HepG2 (cell line): ENCODE results near the gene ADORA3. TPM values are rescaled to one million over a fixed set of nuclear protein-coding genes. Genes with fewer than 3 reads are reported as not detected.

Source experiments
- ATAC-seq: fragments of 200-7000 bp; cut with Tn5 transposase; 3 replicates; pipeline ENCODE4 v1.9.1; 2020; ENCODE audit warnings: mild to moderate bottlenecking, moderate library complexity
- BruUV-seq: library from RNA; stranded (reverse); fragments of 400-500 nt; replicated peaks from 2 replicates; lab custom pipeline; 2021; lab: Mats Ljungman, UMichigan
- CTCF ChIA-PET: fragments of 300-600 bp; formaldehyde crosslinking; extraction: SDS; loops from one replicate; lab custom pipeline; 2021; ENCODE audit warnings: low total read pairs, inconsistent platforms, low intra/inter-chr PET ratio; lab: Yijun Ruan, JAX
- POLR2A ChIA-PET: fragments of 350-600 bp; sonication (Branson Sonifier 250); formaldehyde crosslinking; loops from one replicate; lab custom pipeline; 2020; ENCODE audit warnings: antibody characterized with exemption, inconsistent platforms; lab: Yijun Ruan, JAX
- DNase-seq: peaks from one replicate; pipeline ENCODE4 v3.0.0-alpha.2; 2015; ENCODE audit warnings: low spot score
- FAIRE-seq: peaks from 3 replicates; lab custom pipeline; 2011; peaks lifted over from hg19 to GRCh38; lab: Jason Lieb, UNC
- H2AFZ ChIP-seq: one replicate; pipeline ENCODE4 v1.6.1; 2011; ENCODE audit warnings: low read length, inconsistent platforms
- H3K27ac ChIP-seq: fragments of 300-600 bp; 3 replicates; pipeline ENCODE4 v1.8.0; 2011; ENCODE audit warnings: mixed run types, mild to moderate bottlenecking, mixed read lengths, low read length, inconsistent platforms; ENCODE audit not compliant: insufficient read depth; ENCODE audit errors: extremely low read length
- H3K27me3 ChIP-seq, 2 experiments: fragments of 200-600 bp in 1 of 2; 2 replicates in 1 of 2; 3 replicates in 1 of 2; pipeline versions ENCODE4 v1.6.0 to v1.8.0; 2011; ENCODE audit warnings: low read length in 2 of 2, mild to moderate bottlenecking in 2 of 2, moderate library complexity in 2 of 2, inconsistent platforms in 1 of 2; ENCODE audit not compliant: insufficient read depth in 2 of 2, control insufficient read depth in 1 of 2
- H3K36me3 ChIP-seq, 2 experiments: fragments of 200-600 bp in 1 of 2; replicated peaks in 1 of 2; 2 replicates in 1 of 2; 3 replicates in 1 of 2; pipeline versions ENCODE4 v1.5.1 to v1.8.0; 2011; ENCODE audit warnings: low read length in 2 of 2, inconsistent platforms in 1 of 2; ENCODE audit not compliant: insufficient read depth in 2 of 2, control insufficient read depth in 1 of 2
- H3K4me1 ChIP-seq: 2 replicates; pipeline ENCODE4 v1.5.1; 2012; ENCODE audit warnings: low read length, inconsistent platforms; ENCODE audit not compliant: insufficient read depth
- H3K4me2 ChIP-seq: 2 replicates; pipeline ENCODE4 v1.6.0; 2011; ENCODE audit warnings: low read depth, low read length, inconsistent platforms
- H3K4me3 ChIP-seq, 3 experiments: fragments of 200-600 bp in 1 of 3; sonication (generic), shearing (Covaris generic) in 1 of 3; replicated peaks in 1 of 3; 2 replicates each; pipeline ENCODE4 v1.5.1; 2011 to 2016; ENCODE audit warnings: low read length in 3 of 3, inconsistent platforms in 2 of 3, low read depth in 2 of 3, mild to moderate bottlenecking in 2 of 3, control low read depth in 1 of 3, mixed read lengths in 1 of 3; ENCODE audit not compliant: insufficient read depth in 1 of 3
- H3K79me2 ChIP-seq: one replicate; pipeline ENCODE4 v1.6.1; 2011; ENCODE audit warnings: low read length, inconsistent platforms; ENCODE audit not compliant: insufficient read depth
- H3K9ac ChIP-seq: 2 replicates; pipeline ENCODE4 v1.6.0; 2011; ENCODE audit warnings: mild to moderate bottlenecking, low read depth, low read length, inconsistent platforms; ENCODE audit not compliant: insufficient read depth
- H3K9me3 ChIP-seq: 2 replicates; pipeline ENCODE4 v1.5.1; 2012; ENCODE audit warnings: mild to moderate bottlenecking, low read length
- H4K20me1 ChIP-seq: 2 replicates; pipeline ENCODE4 v1.6.0; 2011; ENCODE audit warnings: inconsistent platforms, mild to moderate bottlenecking, low read length, moderate library complexity; ENCODE audit not compliant: insufficient read depth
- BRD4 ChIP-seq: sonication (generic); formaldehyde crosslinking; IDR thresholded peaks from 2 replicates; pipeline ENCODE4 v1.4.0; 2020; ENCODE audit warnings: missing genetic modification reagents
- FOXA3 ChIP-seq: IDR thresholded peaks from 2 replicates; pipeline ENCODE4 v1.6.1; 2016; ENCODE audit warnings: missing genetic modification reagents, missing compliant biosample characterization
- HNRNPL ChIP-seq: fragments of 200-400 bp; formaldehyde crosslinking; IDR thresholded peaks from 2 replicates; pipeline ENCODE4 v1.6.1; 2017; ENCODE audit warnings: mild to moderate bottlenecking, low read depth, low read length
- HOXA7 ChIP-seq: sonication (generic); formaldehyde crosslinking; IDR thresholded peaks from 2 replicates; pipeline ENCODE4 v1.8.1; 2022; ENCODE audit warnings: mild to moderate bottlenecking, missing genetic modification reagents, moderate library complexity
- STAT5B ChIP-seq: sonication (generic); formaldehyde crosslinking; IDR thresholded peaks from 2 replicates; pipeline ENCODE4 v1.4.0; 2020; ENCODE audit warnings: missing genetic modification reagents
- THYN1 ChIP-seq: sonication (generic); formaldehyde crosslinking; IDR thresholded peaks from 2 replicates; pipeline ENCODE4 v1.8.1; 2023; ENCODE audit warnings: low read depth, mild to moderate bottlenecking, moderate library complexity, missing genetic modification reagents, borderline replicate concordance
- ZNF44 ChIP-seq: sonication (generic); formaldehyde crosslinking; IDR thresholded peaks from 2 replicates; pipeline ENCODE4 v1.5.1; 2020; ENCODE audit warnings: mild to moderate bottlenecking, missing genetic modification reagents
- ZNF558 ChIP-seq: sonication (generic); formaldehyde crosslinking; IDR thresholded peaks from 2 replicates; pipeline ENCODE4 v1.9.0; 2022; ENCODE audit warnings: mild to moderate bottlenecking, missing genetic modification reagents, borderline replicate concordance
- ZNF616 ChIP-seq: sonication (generic); formaldehyde crosslinking; IDR thresholded peaks from 2 replicates; pipeline ENCODE4 v1.5.0; 2020; ENCODE audit warnings: low read depth, mild to moderate bottlenecking, missing genetic modification reagents
- ZNF713 ChIP-seq: sonication (generic); formaldehyde crosslinking; IDR thresholded peaks from 2 replicates; pipeline ENCODE4 v1.4.0; 2020; ENCODE audit warnings: mild to moderate bottlenecking, missing genetic modification reagents
- ZNF878 ChIP-seq: sonication (generic); formaldehyde crosslinking; IDR thresholded peaks from 2 replicates; pipeline ENCODE4 v1.8.1; 2023; ENCODE audit warnings: mild to moderate bottlenecking, missing genetic modification reagents, moderate library complexity
- ZSCAN25 ChIP-seq: sonication (generic); formaldehyde crosslinking; IDR thresholded peaks from 2 replicates; pipeline ENCODE4 v1.8.0; 2022; ENCODE audit warnings: mild to moderate bottlenecking, missing genetic modification reagents
- WGBS: methylation state at CpG from one replicate; pipeline ENCODE4 v1.1.6; 2017; ENCODE audit warnings: low lambda C conversion rate; 5-methylcytosine and 5-hydroxymethylcytosine counted together
- in situ Hi-C: cut with HindIII; loops from 2 replicates; pipeline ENCODE4 v1.10.0; 2017; ENCODE audit warnings: low pct_unique_long_range_greater_than_20kb; ENCODE audit not compliant: extremely low pct_ligation_motif_present
- intact Hi-C: fragments of 100-400 bp; cut with micrococcal nuclease; formaldehyde crosslinking; loops from one replicate; pipeline ENCODE4 v1.10.0; 2022; ENCODE audit not compliant: unreplicated experiment
- polyA plus RNA-seq, 8 experiments: library from polyadenylated mRNA; depleted of rRNA in 3 of 8; stranded (reverse) in 7 of 8; unstranded in 1 of 8; fragments of >200 nt; fragmentation: Illumina TruSeq in 4 of 8; extraction: Trizol in 4 of 8; gene quantifications; 2 replicates each; pipeline versions ENCODE4 v1.2.1 to v1.2.3, GENCODE V29; 2011 to 2016; ENCODE audit warnings: low read depth in 4 of 8, missing spikeins in 1 of 8, mixed read lengths in 1 of 8; ENCODE audit not compliant: insufficient read depth in 1 of 8
- total RNA-seq, 5 experiments: library from RNA; depleted of rRNA; stranded (reverse); fragments of >200 nt; fragmentation: Illumina TruSeq; extraction: Trizol; gene quantifications; 2 replicates each; pipeline ENCODE4 v1.2.3, GENCODE V29; 2016; ENCODE audit warnings: low read depth in 1 of 5

ADORA3 gene
- total and polyA plus RNA-seq, 2 of the 13 experiments (the other 11 are each of a cell fraction or from before 2014, with no cell fraction given) = not detected

- Histone ChIP-seq H3K4me1 (peaks cover 9% of the 10 kb centered on the region; the same call in 1 of the 2 replicates), H3K4me3 (no peak overlapping the region), H3K9me3 (no peaks in the 10 kb centered on the region), H3K4me2 (no peak overlapping the region), H3K27ac (no peak overlapping the region), H3K27me3 (peaks cover 5 to 39% of the 10 kb centered on the region in 2 experiments; a peak in 3 of 5 replicates), H3K9ac (no peak overlapping the region), H3K36me3 (no peaks in the 10 kb centered on the region), H4K20me1 (no peaks in the 10 kb centered on the region), H2AFZ (no peak overlapping the region), H3K79me2 (no peaks in the 10 kb centered on the region)
- intact Hi-C loops (loop anchor here (1.0 kb wide), 1 partner anchor 16 kb away; no protein-coding TSS in a partner anchor), in situ Hi-C loops (no loop called here)
- 78% methylated on average over 9 of the region's 9 CpGs for WGBS
- no peak for ATAC-seq
- FAIRE-seq = no peak
- BruUV-seq = no TSS peak
- DNase-seq = no peak
- TF ChIP-seq ZSCAN25 (CRISPR knock-in tag) = no peak
- no peak for TF ChIP-seq ZNF713 (CRISPR knock-in tag)
- TF ChIP-seq HNRNPL = no peak
- TF ChIP-seq BRD4 (CRISPR knock-in tag) = no peak
- no peak for TF ChIP-seq HOXA7 (CRISPR knock-in tag)
- no peak for TF ChIP-seq ZNF558 (CRISPR knock-in tag)
- TF ChIP-seq STAT5B (CRISPR knock-in tag) = no peak
- TF ChIP-seq ZNF44 (CRISPR knock-in tag) = no peak
- TF ChIP-seq FOXA3 = no peak
- no peak for TF ChIP-seq ZNF616 (CRISPR knock-in tag)
- no peak for TF ChIP-seq THYN1
- TF ChIP-seq ZNF878 (CRISPR knock-in tag) = no peak
- ChIA-PET POLR2A (interaction anchor here (0.7 kb wide), 1 partner anchor 203 kb away, joined by 3 read pairs; no protein-coding TSS in a partner anchor), CTCF (no interaction called here)
These were observed 14.8 kb downstream of the ADORA3 start for GRCh38 chr1:111488669-111489068.
